OCI-M2 (cell line): ENCODE measurements around the gene ZKSCAN5.
"Not testable (repeated sequence)": the region's sequence is repeated elsewhere in the genome, so short reads cannot be mapped to it uniquely, and the experiment has no call there.

Source experiments
- DNase-seq: peaks from one replicate; lab custom pipeline; 2025; ENCODE audit not compliant: unreplicated experiment; lab: John Stamatoyannopoulos, UW

The ZKSCAN5 gene

DNA sequence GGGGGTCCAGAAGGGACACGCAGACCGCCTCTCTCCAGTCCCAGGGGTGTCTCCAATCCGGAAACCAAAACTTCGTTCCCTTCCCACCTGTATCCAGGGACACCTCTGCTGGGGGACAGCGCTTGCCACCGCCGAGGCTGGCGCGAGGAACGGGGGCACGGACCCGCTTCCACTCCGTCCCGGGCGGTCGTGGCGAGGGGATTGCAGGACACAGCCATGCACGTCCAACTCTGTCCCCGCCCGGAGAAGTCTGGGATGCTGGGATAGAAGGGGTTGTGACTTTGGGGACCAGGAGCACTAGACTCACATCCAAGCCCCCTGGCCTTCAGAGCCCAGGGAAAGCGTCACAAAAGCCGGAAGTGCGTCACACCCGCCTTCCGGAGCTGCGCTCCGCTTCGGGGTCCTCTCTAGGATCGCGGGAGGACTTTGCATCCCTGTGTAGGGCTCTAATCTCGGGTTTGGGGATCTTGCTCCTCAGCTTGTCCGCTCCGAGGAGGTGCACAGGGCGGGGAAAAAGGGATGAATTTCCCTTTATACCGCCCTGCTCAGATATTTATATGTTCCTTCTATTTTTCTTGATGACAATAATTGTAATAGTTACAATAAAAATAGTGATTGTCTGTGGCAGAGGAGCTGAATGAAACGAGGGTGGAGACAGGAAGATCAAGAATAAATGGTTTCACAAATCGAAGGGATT, 47.5 kb downstream of the ZKSCAN5 start, which contains the start of gene FAM200A:
FAM200A (minus strand) TSS at position 348 of the 697 bp plus-strand sequence. CDS start 3,707 bp downstream, outside the sequence.
- no peak for DNase-seq

DNA sequence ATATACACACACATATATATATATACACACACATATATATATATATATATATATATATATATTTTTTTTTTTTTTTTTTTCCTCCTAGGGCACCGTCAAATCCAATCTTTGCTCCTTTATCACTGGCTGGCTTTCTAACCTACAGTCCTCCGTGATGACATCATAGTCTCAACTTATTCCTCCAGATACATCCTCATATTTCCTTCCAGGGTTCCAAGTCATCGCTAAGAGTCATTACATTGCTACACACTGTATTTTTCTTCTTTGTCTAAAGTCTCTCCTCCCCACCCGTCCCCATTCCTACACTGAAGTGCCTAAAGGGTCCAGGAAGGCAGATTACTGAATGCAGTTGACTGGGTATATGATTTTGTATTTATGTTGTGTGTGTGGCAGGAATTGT, 48.6 kb downstream of the ZKSCAN5 start:
- no peak for DNase-seq

DNA sequence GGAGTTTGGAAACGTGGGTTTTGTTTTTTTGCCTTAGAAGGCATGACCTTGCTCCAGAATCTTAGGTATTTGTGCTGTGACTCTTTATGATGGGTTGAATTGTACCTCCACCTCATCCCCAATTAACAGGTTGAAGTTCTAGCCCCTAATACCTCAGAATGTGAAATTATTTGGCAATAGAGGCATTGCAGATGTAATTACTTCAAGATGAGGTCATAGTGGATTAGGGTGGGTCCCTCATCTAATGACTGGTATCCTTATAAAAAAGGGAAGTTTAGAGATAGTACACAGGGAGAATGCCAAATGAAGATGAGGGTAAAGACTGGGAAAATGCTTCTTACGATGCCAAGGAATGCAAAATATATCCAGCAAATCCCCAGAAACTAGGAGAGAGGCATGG, 50.5 kb downstream of the ZKSCAN5 start:
- DNase-seq: no peak

DNA sequence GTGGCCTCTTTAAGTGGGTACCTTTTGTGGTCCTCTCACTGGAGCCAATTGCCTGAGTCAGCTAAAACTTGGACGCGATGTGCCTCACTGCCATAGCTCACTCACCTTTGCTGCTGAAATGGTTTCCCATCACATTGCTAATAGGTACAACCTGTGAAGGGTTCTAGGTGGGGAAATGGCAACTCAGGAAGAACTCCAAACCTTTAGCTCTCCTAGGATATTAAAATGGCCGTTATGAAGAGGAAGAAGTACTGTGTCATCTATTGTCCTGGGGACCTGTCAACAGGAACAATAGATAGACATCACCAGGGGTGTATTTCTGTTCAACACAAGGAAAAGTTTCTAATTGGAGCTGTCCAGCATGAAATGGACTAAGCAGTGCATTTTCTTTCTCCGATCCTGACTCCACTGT, 52.7 kb downstream of the ZKSCAN5 start:
- no peak for DNase-seq

DNA sequence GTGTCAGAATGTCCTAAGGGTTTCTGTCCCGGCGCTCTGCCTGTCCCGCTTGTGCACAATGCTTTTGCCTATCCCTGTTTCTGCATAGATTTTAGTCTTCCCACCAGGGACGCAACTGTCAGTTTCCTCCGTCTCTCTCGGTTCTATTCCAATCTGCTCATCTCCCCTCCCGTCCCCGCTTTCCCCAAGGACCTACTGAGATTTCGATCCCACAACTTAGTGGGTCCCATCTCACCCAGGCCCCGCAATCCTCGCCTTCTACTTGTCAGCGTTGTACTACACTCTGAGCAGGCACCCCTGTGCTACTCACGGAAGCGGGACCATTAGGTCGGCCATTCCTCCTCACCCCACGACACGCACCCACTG, 53.5 kb downstream of the ZKSCAN5 start:
- no peak for DNase-seq

DNA sequence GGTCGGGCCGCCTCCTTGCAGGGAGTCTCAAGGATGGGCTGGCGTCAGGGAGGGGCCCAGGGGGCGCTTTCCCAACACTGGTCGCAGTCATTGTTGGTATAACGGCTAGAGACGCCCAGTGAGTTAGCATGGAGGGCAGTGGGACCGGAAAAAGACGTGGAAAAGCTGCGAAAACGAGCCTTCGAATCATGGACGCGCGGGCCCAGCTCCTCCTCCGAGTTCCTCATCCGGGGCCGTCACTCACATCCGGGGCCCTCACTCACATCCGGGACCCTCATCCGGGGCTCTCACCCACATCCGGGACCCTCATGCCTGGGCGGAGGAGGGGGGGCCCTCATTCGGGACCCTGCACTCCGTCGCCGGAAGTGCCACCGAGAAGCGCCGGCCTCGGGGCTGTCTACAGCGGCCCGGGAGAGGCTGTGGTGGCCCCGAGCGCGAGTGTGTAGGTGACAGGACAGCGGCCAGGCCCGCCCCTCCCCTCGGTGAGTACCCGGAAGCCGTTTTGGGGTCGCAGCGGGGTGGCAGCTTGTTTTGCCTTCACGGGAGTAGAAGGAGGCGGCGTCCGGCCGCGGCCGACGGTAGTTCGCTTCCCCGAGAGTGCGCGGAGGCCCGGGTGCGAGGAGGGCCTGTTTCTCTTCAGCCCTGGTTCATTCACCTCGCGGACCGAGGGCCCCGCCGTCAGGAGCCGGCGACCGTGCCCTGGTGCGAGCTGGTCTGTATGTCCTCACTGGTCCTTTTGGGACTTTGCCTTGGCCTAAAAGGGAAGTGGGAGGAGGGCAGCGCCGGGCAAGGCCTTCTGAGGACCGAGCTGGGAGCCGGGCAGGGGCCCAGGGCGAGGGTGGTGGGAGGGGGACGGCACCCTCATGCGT, 54.1 kb downstream of the ZKSCAN5 start, which contains the start of gene ZNF655:
ZNF655 (plus strand) TSS at position 337 of the 869 bp plus-strand sequence. CDS start 1,918 bp downstream, outside the sequence.
- no peak for DNase-seq

DNA sequence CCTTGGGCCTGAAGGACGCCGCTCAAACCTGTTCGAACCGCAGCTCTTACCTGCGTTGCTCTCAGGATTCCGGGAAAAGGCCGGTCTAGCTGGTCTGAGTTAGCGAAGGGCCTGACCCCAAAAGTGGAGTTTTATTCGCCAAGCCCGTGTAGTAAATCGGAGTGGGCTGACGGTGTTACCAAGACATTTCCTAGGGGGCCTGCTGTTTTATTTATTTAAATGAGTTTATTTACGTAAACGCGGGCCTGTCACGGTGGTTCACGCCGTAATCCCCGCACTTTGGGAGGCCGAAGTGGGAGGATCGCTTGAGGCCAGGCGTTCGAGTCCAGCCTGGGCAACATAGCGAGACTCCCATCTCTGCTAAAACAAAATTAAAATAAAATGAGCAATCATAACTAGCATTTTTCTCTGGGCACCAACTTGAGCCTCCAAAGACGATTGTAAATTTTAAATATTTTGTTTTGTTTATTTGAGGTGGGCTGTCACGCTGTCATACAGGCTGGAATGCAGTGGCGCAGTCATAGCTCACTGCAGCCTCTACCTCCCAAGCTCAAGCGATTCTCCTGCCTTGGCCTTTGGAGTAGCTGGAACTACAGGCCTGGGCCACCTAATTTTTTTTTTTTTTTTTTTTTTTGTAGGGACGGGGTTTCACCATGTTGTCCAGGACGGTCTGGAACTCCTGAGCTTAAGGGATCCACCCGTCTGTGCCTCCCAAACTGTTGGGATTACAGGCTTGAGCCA, 54.9 kb downstream of the ZKSCAN5 start:
- DNase-seq: no peak

DNA sequence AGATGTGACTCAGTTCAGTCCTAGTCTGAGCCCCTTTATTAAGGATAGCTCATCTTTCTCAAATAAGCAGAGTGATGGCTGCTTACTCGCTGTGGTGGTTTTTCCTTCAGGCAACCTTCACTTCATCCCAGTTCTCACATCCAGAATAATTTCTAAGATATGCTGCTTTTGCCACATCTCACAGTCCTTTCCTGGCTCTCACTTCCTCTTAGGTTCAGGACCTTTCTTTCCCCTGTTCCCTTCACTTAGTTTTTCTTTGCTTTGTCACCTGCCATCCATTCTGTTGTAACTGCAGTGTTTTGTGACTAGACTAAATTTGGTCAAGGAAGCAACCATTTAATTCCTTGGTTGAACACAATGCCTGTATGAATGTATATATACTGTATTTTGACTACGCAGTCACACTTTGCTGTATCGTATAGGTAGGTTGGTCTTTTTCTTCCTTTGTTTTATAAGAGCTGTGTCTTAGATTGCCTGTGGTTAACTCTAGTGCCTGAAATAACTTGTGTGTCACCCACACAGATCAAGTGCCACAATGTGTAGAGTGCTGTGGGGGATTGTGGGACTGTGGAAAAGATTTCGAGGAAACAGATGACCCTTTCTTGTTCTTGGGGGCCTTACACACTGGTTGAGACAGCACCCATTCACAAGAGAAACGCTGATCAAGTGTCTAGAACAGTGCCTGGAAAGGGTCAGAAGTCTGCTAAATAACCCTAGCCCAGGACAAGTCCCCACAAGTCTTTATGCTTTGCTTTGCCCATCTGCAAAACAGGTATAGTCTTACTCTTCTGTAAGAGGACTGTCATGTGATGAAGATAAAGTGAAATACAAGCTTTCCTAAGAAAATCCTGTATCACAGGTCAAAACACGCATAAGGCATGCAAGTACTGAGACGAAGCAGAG, 56.6 kb downstream of the ZKSCAN5 start:
- DNase-seq: no peak

DNA sequence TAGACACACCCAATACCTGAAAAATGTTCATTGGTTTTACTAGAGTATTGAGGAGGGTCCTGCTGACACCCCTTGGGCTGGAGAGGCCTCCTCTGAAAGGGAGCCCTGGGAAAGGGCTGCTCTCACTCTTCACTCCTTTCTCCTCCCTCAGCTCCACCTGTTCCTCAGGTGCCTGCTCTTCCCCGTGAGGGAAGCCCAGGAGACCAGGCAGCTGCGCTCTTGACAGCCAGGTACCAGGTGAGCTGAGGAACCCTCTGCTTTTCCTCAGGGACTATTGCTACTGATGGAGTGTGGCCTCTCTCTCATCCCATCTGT, 57.2 kb downstream of the ZKSCAN5 start:
- DNase-seq: no peak

DNA sequence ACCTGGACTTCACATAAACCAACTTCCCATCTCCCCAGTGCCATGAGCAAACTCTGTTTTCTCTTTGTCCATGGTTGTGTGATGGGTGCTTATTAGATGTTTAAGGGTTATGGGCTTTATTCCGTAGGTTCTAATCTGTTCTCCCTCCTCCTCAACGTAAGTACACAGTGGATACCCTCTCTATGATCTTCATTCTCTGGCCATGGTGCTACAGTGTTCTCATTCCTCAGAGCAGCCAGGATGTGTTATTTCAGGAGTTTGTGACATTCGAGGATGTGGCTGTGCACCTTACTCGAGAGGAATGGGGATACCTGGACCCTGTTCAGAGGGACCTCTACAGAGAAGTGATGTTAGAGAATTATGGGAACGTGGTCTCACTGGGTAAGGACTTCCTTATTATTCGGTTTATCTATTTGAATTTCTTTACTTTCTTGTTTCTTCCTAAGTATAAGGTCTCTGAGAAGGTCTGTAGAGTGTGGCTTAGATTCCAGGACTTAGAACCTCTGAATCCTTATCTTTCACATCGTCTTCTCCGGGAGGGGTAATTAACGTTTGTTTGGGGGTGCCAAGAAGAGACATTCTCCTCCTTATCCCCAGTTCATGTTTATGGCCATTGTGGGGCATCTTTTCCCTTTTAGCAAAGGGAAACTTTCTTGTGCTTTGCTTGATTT, 57.8 kb downstream of the ZKSCAN5 start:
- no peak for DNase-seq

DNA sequence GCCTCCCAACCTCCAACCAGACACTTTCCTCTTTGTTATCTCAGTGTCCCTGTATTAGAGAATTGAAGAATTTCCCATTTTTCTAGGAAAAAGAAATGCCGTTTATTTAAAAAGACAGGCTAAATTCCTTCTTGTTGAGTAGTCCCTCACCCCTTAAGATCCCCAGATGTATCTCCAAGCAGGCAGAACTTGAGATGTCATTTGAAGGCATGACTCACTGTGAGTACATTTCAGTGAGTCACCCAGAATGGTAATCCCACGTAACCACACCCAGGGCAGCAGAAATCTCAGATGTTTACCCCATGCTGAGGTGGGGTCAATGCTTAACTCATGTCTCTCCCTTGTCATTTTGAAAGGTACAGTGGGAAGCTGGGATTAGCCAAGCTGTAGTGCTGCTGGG, 58.4 kb downstream of the ZKSCAN5 start:
- no peak for DNase-seq

DNA sequence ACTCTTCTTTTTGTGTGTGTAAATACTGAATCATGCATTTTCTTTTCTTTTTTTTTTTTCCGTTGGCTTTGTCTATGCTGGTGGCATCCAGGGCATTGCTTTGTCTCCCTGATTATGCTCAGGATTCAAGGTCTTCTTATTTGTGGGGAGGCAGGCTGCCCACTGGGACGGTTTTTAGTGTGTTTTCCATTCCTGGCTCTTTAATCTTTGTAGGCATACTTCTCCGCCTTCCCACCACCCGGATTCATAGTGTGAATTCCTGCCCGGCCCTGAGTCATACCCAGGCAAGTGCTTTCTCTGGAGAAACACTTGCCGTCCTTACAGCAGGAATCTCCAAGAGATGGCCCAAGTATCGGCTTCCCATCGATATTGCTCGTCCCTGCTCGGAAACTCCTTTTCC, 59.2 kb downstream of the ZKSCAN5 start:
- DNase-seq: no peak

DNA sequence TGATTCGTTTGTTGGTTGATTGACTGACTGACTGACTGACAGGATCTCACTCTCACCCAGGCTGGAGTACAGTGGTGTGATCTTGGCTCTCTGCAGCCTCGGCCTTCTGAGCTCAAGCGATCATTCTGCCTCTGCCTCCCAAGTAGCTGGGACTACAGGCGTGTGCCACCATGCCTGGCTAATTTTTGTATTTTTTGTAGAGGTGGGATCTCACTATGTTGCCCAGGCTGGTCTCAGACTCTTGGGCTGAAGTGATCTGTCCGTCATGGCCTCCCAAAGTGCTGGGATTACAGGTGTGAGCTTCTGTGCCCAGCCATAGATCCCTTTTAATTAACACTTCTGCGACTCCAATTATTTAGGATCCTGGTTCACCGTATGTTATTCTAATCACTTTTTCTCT, 64.3 kb downstream of the ZKSCAN5 start:
- not testable (repeated sequence) for DNase-seq

DNA sequence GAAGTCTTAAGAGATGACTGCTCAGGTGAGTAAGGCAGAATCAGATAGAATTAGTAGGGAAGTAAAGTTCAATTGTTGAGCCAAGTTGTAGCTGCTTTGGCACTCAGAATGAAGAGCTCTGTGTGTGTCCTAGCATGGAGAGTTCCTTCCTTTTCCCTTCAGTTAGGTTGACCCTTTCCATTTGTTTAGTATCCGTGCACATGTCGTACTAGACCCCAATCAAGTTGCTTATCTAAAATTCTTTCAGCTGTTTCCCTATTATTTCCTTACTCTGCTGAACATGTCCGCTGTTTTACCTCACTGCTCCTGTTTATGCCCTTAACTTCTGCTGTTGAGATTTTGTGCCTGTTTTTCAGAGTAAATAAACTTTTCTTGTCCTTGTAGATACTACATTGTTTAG, 67.3 kb downstream of the ZKSCAN5 start:
- DNase-seq: no peak

DNA sequence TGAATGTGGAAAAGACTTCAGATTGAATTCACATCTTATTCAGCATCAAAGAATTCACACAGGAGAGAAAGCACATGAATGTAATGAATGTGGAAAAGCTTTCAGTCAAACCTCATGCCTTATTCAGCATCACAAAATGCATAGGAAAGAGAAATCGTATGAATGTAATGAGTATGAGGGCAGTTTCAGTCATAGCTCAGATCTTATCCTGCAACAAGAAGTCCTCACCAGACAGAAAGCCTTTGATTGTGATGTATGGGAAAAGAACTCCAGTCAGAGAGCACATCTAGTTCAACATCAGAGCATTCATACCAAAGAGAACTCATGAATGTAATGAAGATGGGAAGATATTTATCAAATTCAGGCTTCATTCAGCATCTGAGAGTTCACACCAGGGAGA, 68.8 kb downstream of the ZKSCAN5 start:
- DNase-seq: no peak

DNA sequence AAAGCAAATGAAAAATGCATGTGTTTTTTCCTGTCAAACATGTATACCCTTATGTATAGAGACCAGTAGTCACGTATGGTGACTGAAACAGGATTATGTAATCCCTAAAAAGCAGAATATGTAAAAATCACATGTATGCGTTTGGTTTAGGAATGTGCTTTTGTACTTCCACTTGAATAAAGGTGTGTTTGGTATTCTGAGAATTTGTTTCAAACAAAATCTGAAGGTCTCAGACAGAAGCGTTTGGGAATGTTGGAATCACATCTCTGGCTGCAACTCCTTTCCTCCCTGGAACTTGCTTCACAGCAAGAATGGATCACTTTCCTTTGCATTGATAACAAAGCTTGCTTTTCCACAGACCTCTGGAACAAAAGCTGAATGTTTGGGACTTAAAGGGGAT, 71.8 kb downstream of the ZKSCAN5 start:
- DNase-seq: no peak

DNA sequence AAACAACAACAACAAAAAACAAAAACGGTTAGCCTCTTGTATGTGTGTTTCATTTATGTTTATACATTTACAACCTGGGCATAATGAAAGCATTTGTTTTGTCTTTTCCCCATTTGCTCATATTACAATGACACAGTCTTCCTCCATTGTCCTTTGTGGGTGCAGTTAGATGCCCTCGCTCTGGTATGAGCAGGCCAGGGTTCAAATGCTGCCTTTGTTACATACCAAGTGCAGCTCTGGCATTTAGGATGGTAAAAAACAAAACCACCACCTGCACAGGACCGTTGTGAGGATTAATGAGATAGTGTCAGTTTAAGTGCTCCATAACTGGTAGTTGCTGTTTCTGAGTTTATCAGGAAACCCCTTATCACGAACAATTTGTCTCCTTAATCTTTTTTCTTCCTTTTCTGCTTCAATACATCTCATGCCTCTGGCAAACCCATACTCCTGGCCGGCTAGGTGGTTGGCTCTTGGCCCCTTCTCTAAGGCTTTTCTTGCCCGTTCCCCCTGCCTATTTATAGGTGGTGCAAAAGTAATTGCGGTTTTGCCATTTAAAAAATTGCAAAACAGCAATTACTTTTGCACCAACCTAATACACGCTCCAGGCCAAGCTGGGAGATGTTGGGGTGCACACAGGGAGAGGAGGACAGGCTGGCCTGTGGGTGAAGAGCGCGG, 75.0 kb downstream of the ZKSCAN5 start:
- DNase-seq: no peak

DNA sequence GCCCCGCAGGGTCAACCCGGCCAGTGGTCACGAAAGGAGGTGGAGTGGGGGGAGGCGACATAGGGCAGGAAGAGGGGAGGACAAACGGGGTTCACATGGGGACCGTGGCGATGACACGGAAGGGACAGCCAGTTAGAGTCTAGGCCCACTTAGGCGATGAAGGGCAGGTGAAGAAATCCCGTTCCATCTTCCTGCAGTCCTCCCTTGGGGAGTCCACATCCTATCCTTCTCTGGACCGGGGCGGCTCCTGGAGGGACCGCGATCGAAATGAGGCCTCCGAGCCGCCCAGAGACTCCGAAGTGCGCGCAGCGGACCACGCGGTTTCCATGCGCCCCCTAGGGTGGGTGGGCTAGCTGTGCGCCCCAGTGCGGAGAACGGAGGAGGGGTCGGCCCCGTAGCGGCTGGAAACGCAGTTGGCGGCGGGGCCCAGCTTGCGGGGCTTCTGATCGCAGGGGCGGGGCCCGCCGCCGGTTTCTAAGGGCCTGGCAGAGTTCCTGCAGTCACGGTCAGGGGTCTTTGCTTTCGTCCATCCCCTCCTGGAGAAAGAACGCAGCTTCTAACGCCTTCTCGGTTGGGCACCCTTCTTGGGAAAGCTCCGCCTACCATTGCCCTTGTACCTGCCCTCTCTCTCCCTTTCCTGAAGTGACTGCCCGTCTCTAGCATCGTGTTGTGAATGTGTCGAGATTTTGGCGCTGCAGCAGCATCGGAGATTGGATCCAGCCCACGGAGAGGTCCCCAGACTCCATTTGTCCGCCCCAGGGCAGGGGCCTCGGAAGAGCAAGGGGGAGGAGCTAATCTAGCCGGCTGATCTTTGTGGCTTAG, 75.7 kb downstream of the ZKSCAN5 start:
- no peak for DNase-seq
